Measurements from ENCODE around the gene NCBP3.

DNA sequence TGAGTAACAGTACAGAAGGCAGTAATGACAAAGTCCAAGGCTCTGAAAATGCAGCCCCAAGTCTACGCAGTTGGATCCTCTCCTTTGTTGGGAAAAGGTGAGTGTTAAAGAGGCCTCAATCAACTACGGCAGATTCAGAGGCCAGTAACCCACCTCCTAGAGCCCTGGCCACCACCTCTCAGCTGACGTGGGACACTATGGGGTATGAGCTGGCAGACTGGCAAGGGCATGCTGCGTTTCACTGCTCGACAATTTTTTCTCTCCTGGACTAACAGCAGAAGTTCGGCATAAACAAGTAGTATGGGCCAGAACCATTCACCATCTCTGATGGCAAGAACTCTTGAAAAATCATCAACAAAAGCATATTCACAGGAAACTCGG, 17.2 kb downstream of the NCBP3 start:
- no peak for TF ChIP-seq CTCF (IDR thresholded peaks at IDR 0.05)
- TF ChIP-seq POLR2A (IDR thresholded peaks at IDR 0.05), result no peak
- TF ChIP-seq EP300 (IDR thresholded peaks at IDR 0.05), result no peak

Measured in ovary (tissue), 3 donors.